Muscle layer of colon (tissue), 2 donors: ENCODE data around the gene BFSP1.

Experiments
- H3K27ac ChIP-seq: one replicate; pipeline ENCODE4 v1.7.0; 2013; ENCODE audit warnings: low read depth, mild to moderate bottlenecking, low read length, moderate library complexity
- H3K27me3 ChIP-seq, 2 donors: one replicate each; pipeline ENCODE4 v1.7.0; 2013; ENCODE audit warnings: low read length in 2 of 2, mild to moderate bottlenecking in 2 of 2; ENCODE audit not compliant: insufficient read depth in 2 of 2, control insufficient read depth in 1 of 2
- H3K36me3 ChIP-seq: one replicate; pipeline ENCODE4 v1.7.0; 2013; ENCODE audit warnings: mild to moderate bottlenecking, low read length; ENCODE audit not compliant: insufficient read depth
- H3K4me1 ChIP-seq: one replicate; pipeline ENCODE4 v1.7.0; 2013; ENCODE audit warnings: mild to moderate bottlenecking, low read length; ENCODE audit not compliant: insufficient read depth
- H3K4me3 ChIP-seq, 2 donors: one replicate each; pipeline ENCODE4 v1.7.0; 2013; ENCODE audit warnings: low read length in 2 of 2, low read depth in 1 of 2, mild to moderate bottlenecking in 1 of 2, moderate library complexity in 1 of 2
- H3K9ac ChIP-seq: one replicate; pipeline ENCODE4 v1.7.0; 2013; ENCODE audit warnings: low read length
- H3K9me3 ChIP-seq: one replicate; pipeline ENCODE4 v1.7.0; 2013; ENCODE audit warnings: mild to moderate bottlenecking, low read length
- donor health status: abdominal sarcoma.
- donor health status: Adenocarcinoma of cecum.

BFSP1 gene

DNA sequence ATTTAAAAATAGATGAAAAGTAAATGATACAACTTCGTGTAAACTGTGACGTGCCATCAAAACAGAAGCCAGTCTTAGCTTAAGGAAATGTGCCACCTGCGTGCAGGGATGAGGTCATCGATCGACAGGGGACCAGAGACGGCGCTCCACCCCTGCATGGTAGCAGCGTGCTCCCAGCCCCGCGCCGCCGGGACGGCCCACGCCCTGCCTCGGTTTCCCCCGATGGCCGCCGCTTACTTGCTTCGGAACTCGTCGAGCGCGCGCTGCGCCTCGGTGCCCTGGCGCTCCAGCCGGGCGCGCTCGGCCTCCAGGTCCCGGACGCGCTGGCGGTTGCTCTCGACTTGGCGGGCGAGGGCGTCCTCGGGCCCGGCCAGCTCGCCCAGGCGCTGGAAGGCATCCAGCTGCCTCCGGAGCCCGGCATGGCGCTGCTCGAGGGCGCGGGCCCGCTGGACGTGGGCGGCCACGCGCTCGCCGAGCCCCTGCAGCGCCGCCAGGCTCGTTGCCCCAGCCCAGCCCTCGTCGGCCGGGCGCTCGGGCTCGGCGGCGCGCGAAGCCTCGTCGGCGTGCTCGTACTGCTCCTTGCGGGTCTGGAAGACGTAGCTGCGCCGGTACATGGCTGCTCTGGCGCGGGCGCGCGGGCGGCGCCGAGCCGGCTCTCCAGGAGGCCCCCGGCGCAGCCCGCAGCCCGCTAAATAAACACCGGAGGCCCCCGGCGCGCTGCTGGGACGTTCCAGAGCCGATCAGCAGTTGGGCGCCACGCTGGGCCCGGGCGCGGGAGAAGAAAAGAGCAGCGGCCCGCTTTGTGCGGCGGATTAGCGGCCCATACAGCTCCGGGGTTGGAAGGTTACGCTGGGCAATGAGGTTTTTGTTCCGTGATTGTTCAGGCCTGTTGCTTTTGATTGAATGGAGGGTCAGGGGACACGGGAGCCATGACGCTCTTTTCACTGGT is at the start of gene BFSP1:
TSS of gene BFSP1 (minus strand) at position 664 of the 949 bp plus-strand sequence. CDS start at position 614, 50 bp downstream.
- H3K9me3 ChIP-seq = no peaks in the 10 kb centered on the region
- peak within 1 kb of the TSS; percentile 43 to 58 for H3K4me3 ChIP-seq
- no peaks in the 10 kb centered on the region for H3K36me3 ChIP-seq
- H3K27me3 ChIP-seq = no peaks in the 10 kb centered on the region
- H3K27ac ChIP-seq = peak within 1 kb of the TSS; percentile 79
- H3K4me1 ChIP-seq = peaks cover 4% of the 10 kb centered on the region
- peak within 1 kb of the TSS; percentile 44 for H3K9ac ChIP-seq

DNA sequence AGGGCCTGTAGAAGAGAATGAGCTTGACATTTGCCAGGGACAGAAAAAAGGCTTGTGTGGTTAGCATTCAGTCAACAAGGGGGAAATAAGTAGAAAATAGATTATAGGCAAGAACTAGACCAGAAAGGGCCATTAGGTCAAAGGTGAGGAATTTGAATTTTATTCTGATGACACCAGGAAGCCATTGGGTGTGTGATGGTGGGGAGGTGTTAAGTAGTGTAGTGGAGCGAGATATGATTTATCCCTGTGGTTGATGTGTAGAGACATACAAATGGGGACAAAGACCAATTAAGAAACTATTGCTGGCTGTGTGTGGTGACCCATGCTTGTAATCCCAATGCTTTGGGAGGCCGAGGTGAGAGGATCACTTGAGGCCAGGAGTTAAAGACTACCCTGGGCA is 49.7 kb upstream of the BFSP1 start:
- no peak overlapping the region for H3K9ac ChIP-seq
- H3K4me3 ChIP-seq = no peak overlapping the region
- peaks cover 64% of the 10 kb centered on the region for H3K4me1 ChIP-seq
- H3K27me3 ChIP-seq = no peaks in the 10 kb centered on the region
- H3K27ac ChIP-seq = no peak overlapping the region
- H3K9me3 ChIP-seq = no peaks in the 10 kb centered on the region
- H3K36me3 ChIP-seq = no peaks in the 10 kb centered on the region

DNA sequence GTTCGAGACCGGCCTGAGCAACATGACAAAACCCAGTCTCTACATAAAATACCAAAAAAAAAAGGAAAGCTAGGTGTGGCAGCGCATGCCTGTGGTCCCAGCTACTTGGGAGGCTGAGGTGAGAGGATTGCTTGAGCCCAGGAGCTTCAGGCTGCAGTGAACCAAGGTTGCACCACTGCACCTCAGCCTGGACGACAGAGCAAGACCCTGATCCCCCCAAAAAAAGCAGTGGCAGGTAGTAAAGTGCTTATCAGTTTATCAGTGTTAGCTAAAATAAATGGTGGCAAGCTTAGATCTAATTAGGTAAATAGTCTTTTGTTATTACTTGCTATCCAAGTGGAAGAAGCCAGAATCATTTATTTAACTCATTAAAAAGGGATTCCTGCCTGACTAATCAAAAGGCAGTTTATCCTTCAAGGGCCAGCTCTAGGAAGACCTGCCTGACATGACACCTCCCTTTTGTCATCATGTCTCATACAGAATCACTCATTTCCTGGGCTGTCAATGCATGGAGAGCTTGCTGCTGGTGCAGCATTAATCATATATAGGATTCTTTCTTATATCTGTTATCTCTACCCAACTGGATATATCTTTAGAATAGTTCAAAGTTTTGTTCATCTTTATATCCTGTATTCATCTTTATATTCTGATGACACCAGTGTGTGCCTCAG is 48.3 kb upstream of the BFSP1 start:
- H3K4me3 ChIP-seq = no peak overlapping the region
- H3K4me1 ChIP-seq = peaks cover 57% of the 10 kb centered on the region
- no peaks in the 10 kb centered on the region for H3K9me3 ChIP-seq
- H3K9ac ChIP-seq = no peak overlapping the region
- H3K27ac ChIP-seq = peak overlapping the region; percentile 8
- peaks cover 3% of the 10 kb centered on the region for H3K36me3 ChIP-seq
- no peaks in the 10 kb centered on the region for H3K27me3 ChIP-seq

DNA sequence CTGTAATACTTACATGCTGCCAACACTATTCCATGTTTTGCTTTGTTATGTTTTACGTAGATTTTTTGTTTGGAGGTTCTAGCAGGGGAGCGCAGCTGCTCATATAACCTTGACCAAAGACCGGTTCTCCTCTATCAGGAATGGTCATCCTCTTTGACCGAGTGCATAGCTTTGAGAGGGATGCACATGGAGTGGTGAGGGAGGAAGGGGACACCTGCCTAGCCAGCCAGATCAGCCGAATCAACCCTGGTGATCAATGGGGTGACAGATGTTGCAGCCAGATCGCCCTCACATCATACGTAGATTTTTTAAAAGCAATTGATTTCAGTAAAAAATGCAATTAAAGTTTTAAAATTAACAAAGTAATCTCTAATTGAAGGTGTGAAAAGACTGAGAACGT is 45.0 kb upstream of the BFSP1 start:
- peaks cover 50% of the 10 kb centered on the region for H3K4me1 ChIP-seq
- peak overlapping the region; percentile 64 for H3K27ac ChIP-seq
- peaks cover 3% of the 10 kb centered on the region for H3K36me3 ChIP-seq
- H3K9ac ChIP-seq = no peak overlapping the region
- H3K27me3 ChIP-seq = no peaks in the 10 kb centered on the region
- H3K9me3 ChIP-seq = no peaks in the 10 kb centered on the region
- no peak overlapping the region for H3K4me3 ChIP-seq

GRCh38 chr20:17573463-17573862 is 42.3 kb upstream of the BFSP1 start:
- Histone ChIP-seq H3K9me3 (no peaks in the 10 kb centered on the region), H3K4me3 (peak overlapping the region; percentile 7 to 95), H3K4me1 (peaks cover 30% of the 10 kb centered on the region), H3K27ac (peak overlapping the region; percentile 6), H3K36me3 (peaks cover 3% of the 10 kb centered on the region), H3K27me3 (no peaks in the 10 kb centered on the region), H3K9ac (peak overlapping the region; percentile 76)

DNA sequence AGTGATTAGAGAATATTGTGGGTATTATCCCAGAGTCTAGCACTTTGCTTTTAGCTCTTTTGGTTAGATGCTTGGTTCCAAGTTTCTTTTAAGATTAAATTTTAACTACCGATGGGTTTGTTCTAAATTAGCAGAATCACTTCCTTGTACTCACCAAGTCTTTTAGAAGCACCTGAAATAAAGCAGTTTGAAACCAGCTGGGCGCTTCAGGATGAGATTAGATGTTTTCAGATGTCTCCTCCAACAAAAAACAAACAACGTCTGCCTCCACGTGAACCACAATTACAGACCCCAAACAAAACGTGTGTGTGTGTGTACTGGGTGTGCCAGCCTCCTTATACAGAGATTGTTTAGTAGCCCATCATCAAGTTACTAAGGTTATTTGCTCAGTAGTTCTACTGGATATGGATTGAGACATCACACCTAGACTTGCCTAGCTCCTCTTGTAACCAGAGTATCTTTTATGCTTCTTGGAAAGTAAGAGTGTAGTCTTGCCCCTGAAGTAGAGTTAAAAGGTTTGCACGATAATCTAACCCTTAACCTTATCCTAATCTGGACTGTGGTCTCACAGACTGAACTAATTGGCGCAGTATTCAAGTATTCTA is 41.0 kb upstream of the BFSP1 start:
- no peaks in the 10 kb centered on the region for H3K9me3 ChIP-seq
- peaks cover 34% of the 10 kb centered on the region for H3K4me1 ChIP-seq
- H3K27ac ChIP-seq = peak overlapping the region; percentile 94
- peaks cover 3% of the 10 kb centered on the region for H3K36me3 ChIP-seq
- H3K4me3 ChIP-seq = peak overlapping the region; percentile 95 to 100
- no peaks in the 10 kb centered on the region for H3K27me3 ChIP-seq
- peak overlapping the region; percentile 76 for H3K9ac ChIP-seq

DNA sequence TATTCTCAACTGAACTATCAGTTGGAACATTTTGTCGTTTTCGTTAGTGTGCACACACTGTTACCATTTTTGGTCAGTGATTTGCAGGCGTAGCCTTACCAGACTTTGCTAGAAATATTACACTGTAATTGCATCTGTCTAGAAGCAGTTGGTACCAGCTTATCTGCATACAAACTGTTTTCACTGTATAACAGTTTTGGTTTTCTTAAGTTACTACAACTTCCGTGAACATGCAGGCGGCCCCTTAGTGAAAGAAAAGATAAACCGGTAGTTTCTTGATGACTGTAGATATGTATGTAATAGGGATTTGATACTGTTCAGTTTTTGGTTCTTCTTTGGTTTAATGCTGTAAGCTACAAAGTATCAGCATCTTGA is 40.0 kb upstream of the BFSP1 start:
- Histone ChIP-seq H3K9me3 (no peaks in the 10 kb centered on the region), H3K27ac (peak overlapping the region; percentile 94), H3K36me3 (peaks cover 3% of the 10 kb centered on the region), H3K9ac (peak overlapping the region; percentile 76), H3K4me3 (peak overlapping the region; percentile 95 to 100), H3K4me1 (peaks cover 31% of the 10 kb centered on the region), H3K27me3 (no peaks in the 10 kb centered on the region)

- H3K36me3 ChIP-seq = peaks cover 3% of the 10 kb centered on the region
- peaks cover 33% of the 10 kb centered on the region for H3K4me1 ChIP-seq
- peak overlapping the region; percentile 94 for H3K27ac ChIP-seq
- H3K4me3 ChIP-seq = peak overlapping the region; percentile 95 to 100
- no peaks in the 10 kb centered on the region for H3K9me3 ChIP-seq
- H3K9ac ChIP-seq = peak overlapping the region; percentile 76
- H3K27me3 ChIP-seq = no peaks in the 10 kb centered on the region
These were observed 39.4 kb upstream of the BFSP1 start for GRCh38 chr20:17570347-17571152.

GRCh38 chr20:17569616-17570346 is 38.6 kb upstream of the BFSP1 start, which contains the start of gene DSTN:
Gene DSTN (plus strand): TSS chr20:17570075. CDS start chr20:17570209, 134 bp downstream.
- Histone ChIP-seq H3K27me3 (no peaks in the 10 kb centered on the region), H3K9ac (peak within 1 kb of the TSS; percentile 83), H3K9me3 (no peaks in the 10 kb centered on the region), H3K4me3 (peak within 1 kb of the TSS; percentile 95 to 100), H3K4me1 (peaks cover 40% of the 10 kb centered on the region), H3K36me3 (no peaks in the 10 kb centered on the region), H3K27ac (peak within 1 kb of the TSS; percentile 98)

- peak overlapping the region; percentile 98 for H3K27ac ChIP-seq
- H3K9ac ChIP-seq = peak overlapping the region; percentile 83
- peaks cover 36% of the 10 kb centered on the region for H3K4me1 ChIP-seq
- H3K27me3 ChIP-seq = no peaks in the 10 kb centered on the region
- no peaks in the 10 kb centered on the region for H3K36me3 ChIP-seq
- H3K4me3 ChIP-seq = peak overlapping the region; percentile 30 to 47
- no peaks in the 10 kb centered on the region for H3K9me3 ChIP-seq
These were observed 37.9 kb upstream of the BFSP1 start for GRCh38 chr20:17568972-17569521.
